NCI-H1105 treated with DMSO at 0.1 percent for 48 hours (cell line): ENCODE measurements around the gene CFHR1.

ENCODE experiments used
- DNase-seq: peaks from one replicate; lab custom pipeline; 2025; lab: John Stamatoyannopoulos, UW

The CFHR1 gene

DNA sequence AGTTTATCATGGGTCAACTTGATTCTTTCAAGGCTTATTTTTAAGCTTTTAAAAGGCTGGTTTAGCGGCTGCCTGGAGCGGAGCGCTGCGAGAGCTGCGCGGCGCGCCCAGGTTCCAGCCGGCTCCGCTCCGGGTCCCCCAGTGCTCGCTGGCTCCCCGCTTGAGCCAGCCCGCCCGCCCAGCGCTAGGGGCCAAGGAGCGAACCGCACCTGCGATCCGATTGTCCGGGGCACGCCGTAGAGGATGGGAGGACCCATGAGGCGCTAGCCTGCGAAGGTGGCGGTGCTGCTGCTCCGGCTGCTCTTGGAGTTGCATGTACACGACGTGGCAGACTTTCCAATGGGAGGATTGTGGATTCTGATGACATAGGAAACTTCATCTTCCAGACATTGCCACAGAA lies 58.4 kb downstream of the CFHR1 start:
- DNase-seq = peak; percentile 35
